Fibroblast of skin of left biceps (primary cell): ENCODE data around the gene ANKRD44.

ENCODE experiments used
- DNase-seq, 2 experiments: peaks; one replicate each; pipeline ENCODE4 v3.0.0-alpha.2; 2013; ENCODE audit warnings: low read depth in 2 of 2

ANKRD44 gene

GRCh38 chr2:197179744-197180498 is 130.7 kb downstream of the ANKRD44 start:
- no peak for DNase-seq

GRCh38 chr2:197176522-197176921 is 134.1 kb downstream of the ANKRD44 start:
- DNase-seq: no peak

DNA sequence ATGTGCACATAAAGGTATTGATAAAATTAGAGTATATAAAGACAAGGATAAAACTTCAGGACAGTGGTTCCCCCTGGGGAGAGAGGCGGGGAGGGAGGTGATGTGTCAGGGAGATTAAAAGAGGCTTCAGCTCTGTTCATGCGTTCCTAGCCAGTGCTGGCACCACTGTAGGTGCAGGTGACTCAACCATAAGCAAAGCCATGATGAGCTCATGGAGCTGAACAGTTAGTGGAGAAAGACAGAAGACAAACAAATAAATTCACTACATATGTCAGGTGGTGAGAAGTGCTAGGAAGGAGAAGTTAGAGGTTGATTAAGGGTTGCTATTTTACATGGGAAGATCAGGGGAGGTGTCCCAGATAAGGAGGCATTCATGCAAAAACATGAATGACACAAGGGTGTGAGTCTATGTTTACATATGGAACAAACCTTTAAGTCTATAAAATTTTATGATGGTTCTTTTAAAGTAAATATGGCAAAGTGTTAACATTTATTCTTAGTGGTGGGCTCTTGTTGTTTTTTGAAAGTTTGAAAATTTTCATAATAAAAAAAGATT is 136.0 kb downstream of the ANKRD44 start:
- no peak for DNase-seq

DNA sequence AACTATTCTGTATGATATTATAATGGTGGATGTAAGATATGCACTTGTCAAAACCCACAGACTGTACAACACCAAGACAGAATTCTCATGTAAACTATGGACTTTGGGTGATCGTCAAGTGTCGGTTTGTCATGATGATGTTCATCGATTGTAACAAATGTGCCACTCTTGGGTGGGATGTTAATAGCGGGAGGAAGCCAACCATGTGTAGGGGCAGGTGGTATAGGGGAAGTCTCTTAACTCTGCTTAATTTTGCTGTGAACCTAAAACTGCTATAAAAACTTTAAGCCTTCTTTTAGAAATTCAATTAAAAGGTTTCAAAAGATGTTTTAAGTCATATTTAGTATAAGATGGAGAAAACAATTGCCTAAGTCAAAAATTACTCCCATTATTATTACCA is 139.0 kb downstream of the ANKRD44 start:
- no peak for DNase-seq

DNA sequence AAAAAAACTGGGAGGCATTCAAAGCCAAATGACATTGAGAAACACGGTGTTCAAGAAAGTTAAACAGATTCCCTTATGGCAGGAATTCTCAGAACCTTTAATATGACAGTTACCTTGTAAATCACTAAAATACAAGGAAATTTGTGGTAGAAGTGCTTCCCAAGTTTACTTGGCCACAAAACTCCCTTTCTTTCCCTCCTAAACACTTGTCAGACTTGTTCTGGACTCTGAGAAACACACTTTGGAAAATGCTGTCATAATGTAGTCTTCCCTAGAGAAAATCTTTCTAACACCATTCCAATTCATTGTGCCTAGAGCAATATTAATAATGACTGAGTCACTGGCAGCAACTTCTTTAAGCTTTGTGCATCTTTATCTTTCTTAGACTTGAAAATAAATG is 140.4 kb downstream of the ANKRD44 start:
- DNase-seq: no peak

DNA sequence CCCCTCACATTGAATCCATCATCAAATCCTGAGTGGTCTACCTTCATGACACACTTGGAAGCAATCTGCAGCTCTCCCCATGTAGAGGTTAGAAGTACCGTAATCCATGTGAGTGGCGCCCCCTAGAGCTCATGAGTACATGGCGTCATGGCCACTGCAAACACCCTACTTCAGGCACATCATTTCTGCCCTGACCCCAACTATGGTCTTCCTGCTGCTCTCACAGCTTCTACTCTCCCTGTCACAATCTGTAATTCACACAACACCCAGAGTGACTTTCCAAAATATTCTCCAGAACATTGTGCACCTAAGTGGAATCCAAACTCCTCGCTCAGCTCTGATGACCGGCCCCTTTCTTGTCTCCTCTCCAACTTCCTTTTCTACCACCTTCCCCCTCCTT is 141.9 kb downstream of the ANKRD44 start:
- no peak for DNase-seq

GRCh38 chr2:197167608-197168314 is 142.8 kb downstream of the ANKRD44 start:
- DNase-seq: no peak

GRCh38 chr2:197165020-197165419 is 145.6 kb downstream of the ANKRD44 start:
- DNase-seq: no peak

DNA sequence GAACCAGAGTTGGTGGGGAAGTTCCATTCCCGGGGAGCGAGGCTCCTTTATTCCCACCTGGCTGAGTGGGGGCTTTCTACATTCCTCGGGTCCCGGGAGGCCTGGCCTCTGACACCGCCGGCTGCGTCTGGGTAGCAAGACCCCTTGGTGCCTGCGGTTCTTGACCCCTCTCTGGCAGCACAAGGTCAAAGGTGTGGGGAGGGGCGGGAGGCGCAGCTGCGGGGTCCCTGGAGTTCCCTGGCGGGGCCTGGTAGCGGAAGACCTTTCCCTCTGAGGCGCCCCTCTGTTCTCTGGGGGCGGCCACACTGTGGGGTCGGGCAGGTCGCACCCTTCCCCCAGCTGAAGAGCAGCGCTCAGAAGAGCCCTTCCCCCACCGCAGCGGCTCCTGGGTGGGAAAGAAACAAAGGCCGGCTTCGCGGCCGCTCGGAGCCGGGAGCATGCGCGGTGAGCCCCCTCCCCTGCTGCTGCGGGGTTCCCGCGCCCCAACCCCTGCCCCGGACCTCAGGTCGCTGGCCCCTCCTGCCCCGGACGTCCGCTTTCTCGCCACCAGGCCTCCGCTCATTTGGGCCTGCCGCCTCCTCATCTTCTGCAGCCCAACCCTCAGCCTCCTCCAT is 146.3 kb downstream of the ANKRD44 start:
- no peak for DNase-seq

- no peak for DNase-seq
These were observed 146.9 kb downstream of the ANKRD44 start for GRCh38 chr2:197163712-197164140.

GRCh38 chr2:197161774-197162173 is 148.8 kb downstream of the ANKRD44 start:
- DNase-seq: no peak

DNA sequence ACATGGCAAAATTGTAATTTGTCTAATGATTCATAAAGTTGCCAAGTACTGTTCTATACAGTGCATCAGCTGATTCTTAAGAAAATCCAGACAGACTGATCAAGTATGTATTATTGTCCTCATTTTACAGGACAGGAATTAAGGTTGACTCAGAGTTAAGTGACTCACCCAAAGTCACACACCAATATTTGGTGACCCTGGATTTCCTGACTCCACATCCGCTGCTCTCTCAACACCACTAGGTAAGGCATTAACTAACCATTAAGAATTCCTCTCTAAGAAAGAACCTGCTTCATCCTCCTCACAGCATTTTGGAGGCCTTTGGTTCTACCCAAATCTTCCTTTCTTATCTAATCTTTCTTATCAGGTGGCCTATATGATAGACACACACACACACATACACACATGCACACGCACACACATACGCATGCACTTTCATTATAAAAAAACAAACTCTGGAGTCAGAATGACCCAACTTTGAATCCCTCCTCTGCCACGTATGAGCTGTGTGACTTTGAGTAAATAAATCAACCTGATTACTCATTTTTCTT is 150.8 kb downstream of the ANKRD44 start:
- no peak for DNase-seq

GRCh38 chr2:197158591-197159550 is 151.7 kb downstream of the ANKRD44 start:
- no peak for DNase-seq

DNA sequence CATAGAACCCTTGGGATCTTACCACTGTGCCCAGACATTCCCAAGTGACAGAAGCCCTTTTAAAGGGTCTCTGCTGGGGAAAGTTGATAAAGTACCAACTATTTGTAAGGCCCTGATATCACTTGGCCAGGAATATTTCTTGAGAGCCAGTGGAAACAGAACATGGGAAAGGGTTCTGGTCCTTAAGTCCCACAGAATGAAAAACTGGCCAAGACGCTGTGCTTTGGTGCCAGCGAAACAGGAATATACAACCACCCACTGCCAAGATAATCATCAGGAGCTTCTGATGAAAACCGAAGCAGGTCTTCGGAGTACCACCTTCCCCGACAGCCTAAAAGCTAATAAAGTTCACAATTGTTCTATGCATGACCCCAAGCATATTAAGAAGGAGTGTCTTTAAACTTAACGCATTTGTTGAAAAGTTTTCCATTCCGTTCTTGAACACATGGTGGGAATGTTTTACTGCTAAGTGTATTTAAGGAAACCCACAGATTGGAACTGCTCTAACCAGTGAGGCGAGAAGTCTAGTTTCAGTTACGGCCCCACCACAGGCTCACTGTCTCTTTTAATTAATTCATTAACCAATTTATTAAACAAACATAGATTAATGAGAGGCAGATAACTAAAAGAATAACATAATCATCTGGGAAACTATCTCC is 152.6 kb downstream of the ANKRD44 start:
- no peak for DNase-seq

- DNase-seq: no peak
These were observed 153.8 kb downstream of the ANKRD44 start for GRCh38 chr2:197156771-197157170.

GRCh38 chr2:197152451-197153228 is 157.9 kb downstream of the ANKRD44 start:
- DNase-seq: peak in 1 of 2 experiments; percentile 12

GRCh38 chr2:197149546-197149945 is 161.0 kb downstream of the ANKRD44 start:
- DNase-seq: no peak

- DNase-seq: no peak
These were observed 162.2 kb downstream of the ANKRD44 start for GRCh38 chr2:197148401-197148800.

DNA sequence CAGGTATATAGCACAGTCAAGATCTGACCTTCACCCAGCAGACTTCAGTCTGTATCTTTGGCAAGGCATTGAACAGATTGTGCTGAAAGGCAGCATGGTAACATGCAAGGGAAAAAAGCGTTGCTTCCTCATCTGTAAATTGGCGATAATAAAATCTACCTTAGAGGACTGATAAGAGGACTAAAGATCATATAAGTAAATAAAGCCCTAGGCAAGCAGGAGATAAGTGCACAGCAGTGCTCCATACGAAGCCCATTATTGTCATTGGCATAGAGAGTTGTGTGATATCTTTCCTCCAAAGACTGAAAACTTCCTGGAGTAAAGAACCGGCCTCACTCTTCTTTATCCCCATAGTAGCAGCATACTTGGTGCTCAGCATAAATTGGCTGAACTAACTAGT is 162.6 kb downstream of the ANKRD44 start:
- DNase-seq: no peak

DNA sequence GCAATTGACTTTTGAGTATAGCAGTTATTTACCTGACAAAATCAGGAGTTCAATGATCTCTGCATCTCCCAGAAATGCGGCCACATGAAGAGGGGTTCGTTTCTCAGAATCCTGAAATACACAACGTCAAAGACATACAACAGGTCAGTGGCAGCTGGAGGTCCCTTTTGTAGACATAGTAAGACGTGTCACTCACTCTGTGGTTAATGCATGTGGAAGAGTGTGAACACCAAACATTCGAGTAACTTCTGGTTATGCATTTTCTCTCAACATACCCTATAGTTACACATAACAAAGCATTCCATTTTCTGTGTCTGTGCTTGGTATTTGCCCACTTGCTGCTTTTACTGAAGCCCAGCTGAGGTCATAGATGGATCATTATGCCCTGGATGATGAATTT is 163.6 kb downstream of the ANKRD44 start:
- no peak for DNase-seq
